Measurements from ENCODE around the gene PRIMPOL. TPM values are rescaled to one million over a fixed set of nuclear protein-coding genes. Genes with fewer than 3 reads are reported as not detected.
"Not testable (repeated sequence)": the region's sequence is repeated elsewhere in the genome, so short reads cannot be mapped to it uniquely, and the experiment has no call there.

The PRIMPOL gene
- total RNA-seq, 1 donor from 2014 or later = 19.0 TPM

GRCh38 chr4:184648313-184649025, 1.1 kb upstream of the PRIMPOL start:
- peaks cover 30% of the 10 kb centered on the region for H3K4me1 Mint-ChIP-seq (ENCODE audit: low read depth)
- peak overlapping the region; percentile 83 for H3K4me3 Mint-ChIP-seq (ENCODE audit: low read depth)

GRCh38 chr4:184649971-184650855, 675 bp downstream of the PRIMPOL start:
- peaks cover 30% of the 10 kb centered on the region for H3K4me1 Mint-ChIP-seq (ENCODE audit: low read depth)
- H3K27ac Mint-ChIP-seq = peak overlapping the region; percentile 93
- H3K27me3 Mint-ChIP-seq = no peaks in the 10 kb centered on the region
- no peaks in the 10 kb centered on the region for H3K9me3 Mint-ChIP-seq (ENCODE audit: low read depth)
- H3K36me3 Mint-ChIP-seq (ENCODE audit: insufficient read depth) = no peaks in the 10 kb centered on the region
- TF ChIP-seq, protein P1, sequence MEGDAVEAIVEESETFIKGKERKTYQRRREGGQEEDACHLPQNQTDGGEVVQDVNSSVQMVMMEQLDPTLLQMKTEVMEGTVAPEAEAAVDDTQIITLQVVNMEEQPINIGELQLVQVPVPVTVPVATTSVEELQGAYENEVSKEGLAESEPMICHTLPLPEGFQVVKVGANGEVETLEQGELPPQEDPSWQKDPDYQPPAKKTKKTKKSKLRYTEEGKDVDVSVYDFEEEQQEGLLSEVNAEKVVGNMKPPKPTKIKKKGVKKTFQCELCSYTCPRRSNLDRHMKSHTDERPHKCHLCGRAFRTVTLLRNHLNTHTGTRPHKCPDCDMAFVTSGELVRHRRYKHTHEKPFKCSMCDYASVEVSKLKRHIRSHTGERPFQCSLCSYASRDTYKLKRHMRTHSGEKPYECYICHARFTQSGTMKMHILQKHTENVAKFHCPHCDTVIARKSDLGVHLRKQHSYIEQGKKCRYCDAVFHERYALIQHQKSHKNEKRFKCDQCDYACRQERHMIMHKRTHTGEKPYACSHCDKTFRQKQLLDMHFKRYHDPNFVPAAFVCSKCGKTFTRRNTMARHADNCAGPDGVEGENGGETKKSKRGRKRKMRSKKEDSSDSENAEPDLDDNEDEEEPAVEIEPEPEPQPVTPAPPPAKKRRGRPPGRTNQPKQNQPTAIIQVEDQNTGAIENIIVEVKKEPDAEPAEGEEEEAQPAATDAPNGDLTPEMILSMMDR (IDR thresholded peaks at IDR 0.05; ENCODE audit: unreplicated experiment) = peak; percentile 7
- DNase-seq (ENCODE audit: low spot score, unreplicated experiment) = no peak
- H3K4me3 Mint-ChIP-seq (ENCODE audit: low read depth) = peak overlapping the region; percentile 87

More at GRCh38 chr4:184648313-184649025, 1.1 kb upstream of the PRIMPOL start:
- Mint-ChIP-seq H3K36me3 (ENCODE audit: insufficient read depth) (peaks cover 4% of the 10 kb centered on the region), H3K27me3 (no peaks in the 10 kb centered on the region), H3K9me3 (ENCODE audit: low read depth) (no peaks in the 10 kb centered on the region), H3K27ac (peak overlapping the region; percentile 96)
- TF ChIP-seq, protein P1 (IDR thresholded peaks at IDR 0.05; ENCODE audit: unreplicated experiment) = no peak
- peak; percentile 41 for DNase-seq (ENCODE audit: low spot score, unreplicated experiment)

DNA sequence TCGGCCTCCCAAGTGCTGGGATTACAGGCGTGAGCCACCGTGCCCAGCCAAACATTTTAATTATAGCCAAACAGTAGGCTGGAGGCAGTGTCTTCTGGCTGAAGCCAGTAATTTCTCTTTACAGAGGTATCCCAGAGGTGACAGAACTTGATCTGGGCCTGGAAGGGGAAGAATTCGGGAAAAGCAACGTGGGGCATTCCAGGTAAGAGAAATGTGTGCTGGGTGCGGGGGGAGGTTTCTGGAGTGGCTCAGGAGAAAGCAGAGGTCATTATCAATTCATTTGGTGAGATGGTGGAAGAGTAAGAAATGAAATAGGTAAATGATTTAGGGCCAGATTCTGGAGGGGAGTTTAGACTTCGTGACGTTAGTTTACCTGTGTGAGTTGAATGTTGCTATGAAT, 2.4 kb downstream of the PRIMPOL start:
- H3K36me3 Mint-ChIP-seq (ENCODE audit: insufficient read depth) = peaks cover under 1% of the 10 kb centered on the region
- H3K27me3 Mint-ChIP-seq = no peaks in the 10 kb centered on the region
- DNase-seq (ENCODE audit: low spot score, unreplicated experiment) = no peak
- H3K4me3 Mint-ChIP-seq (ENCODE audit: low read depth) = no peak overlapping the region
- H3K9me3 Mint-ChIP-seq (ENCODE audit: low read depth) = no peaks in the 10 kb centered on the region
- H3K27ac Mint-ChIP-seq = no peak overlapping the region
- TF ChIP-seq, protein P1 (IDR thresholded peaks at IDR 0.05; ENCODE audit: unreplicated experiment) = no peak
- H3K4me1 Mint-ChIP-seq (ENCODE audit: low read depth) = peaks cover 22% of the 10 kb centered on the region

- H3K4me1 Mint-ChIP-seq (ENCODE audit: low read depth) = peaks cover 15% of the 10 kb centered on the region
- not testable (repeated sequence) for H3K36me3 Mint-ChIP-seq (ENCODE audit: insufficient read depth); H3K27ac Mint-ChIP-seq; H3K4me3 Mint-ChIP-seq (ENCODE audit: low read depth); H3K27me3 Mint-ChIP-seq; DNase-seq (ENCODE audit: low spot score, unreplicated experiment); H3K9me3 Mint-ChIP-seq (ENCODE audit: low read depth)
Measured at GRCh38 chr4:184652681-184653080, 3.1 kb downstream of the PRIMPOL start.

DNA sequence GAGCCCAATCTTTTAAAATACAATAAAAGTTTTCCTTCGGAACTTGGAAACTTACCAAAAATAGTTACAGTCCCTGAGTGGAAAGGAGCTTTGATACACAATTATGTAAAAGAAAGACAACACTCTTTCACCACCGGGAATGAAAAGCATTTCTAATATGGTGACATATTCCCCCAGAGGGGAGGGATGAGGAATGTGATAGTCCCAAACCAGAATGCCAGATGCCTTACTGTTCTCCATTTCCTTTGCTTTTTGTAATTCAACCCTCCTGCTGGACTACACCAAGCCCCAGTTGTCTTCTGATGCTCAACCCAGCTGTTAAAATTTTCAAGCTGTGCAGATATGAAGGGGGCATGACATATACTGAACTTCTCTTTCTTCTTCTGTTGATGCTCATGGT, 4.1 kb downstream of the PRIMPOL start:
- no peaks in the 10 kb centered on the region for H3K9me3 Mint-ChIP-seq (ENCODE audit: low read depth)
- TF ChIP-seq, protein P1 (IDR thresholded peaks at IDR 0.05; ENCODE audit: unreplicated experiment) = no peak
- no peak overlapping the region for H3K27ac Mint-ChIP-seq
- H3K27me3 Mint-ChIP-seq = no peaks in the 10 kb centered on the region
- no peak for DNase-seq (ENCODE audit: low spot score, unreplicated experiment)
- no peak overlapping the region for H3K4me3 Mint-ChIP-seq (ENCODE audit: low read depth)
- H3K4me1 Mint-ChIP-seq (ENCODE audit: low read depth) = peaks cover 8% of the 10 kb centered on the region
- H3K36me3 Mint-ChIP-seq (ENCODE audit: insufficient read depth) = peaks cover 3% of the 10 kb centered on the region
